Measurements from ENCODE around the gene PYGO1.
"Not testable (repeated sequence)": the region's sequence is repeated elsewhere in the genome, so short reads cannot be mapped to it uniquely, and the experiment has no call there.

PYGO1 gene

DNA sequence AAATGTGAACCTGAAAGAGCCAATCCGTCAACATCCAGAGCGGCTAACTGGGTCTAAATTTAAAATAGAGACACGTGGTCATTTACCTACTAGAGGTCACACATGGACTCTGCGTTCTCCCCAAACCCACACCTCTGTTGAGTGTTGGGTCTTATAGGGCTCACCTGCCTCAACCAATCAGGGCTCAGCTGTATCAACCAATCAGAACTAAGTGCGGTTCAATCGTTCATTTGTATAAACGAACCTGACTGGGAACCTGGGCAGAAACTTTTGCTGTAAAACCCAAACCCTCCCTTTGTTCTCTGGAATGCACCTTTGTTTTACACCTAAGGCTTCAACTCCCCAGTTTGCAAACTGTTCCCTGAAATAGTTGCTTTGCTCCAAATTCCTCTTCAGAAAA, 89.0 kb downstream of the PYGO1 start:
- no peak for DNase-seq

DNA sequence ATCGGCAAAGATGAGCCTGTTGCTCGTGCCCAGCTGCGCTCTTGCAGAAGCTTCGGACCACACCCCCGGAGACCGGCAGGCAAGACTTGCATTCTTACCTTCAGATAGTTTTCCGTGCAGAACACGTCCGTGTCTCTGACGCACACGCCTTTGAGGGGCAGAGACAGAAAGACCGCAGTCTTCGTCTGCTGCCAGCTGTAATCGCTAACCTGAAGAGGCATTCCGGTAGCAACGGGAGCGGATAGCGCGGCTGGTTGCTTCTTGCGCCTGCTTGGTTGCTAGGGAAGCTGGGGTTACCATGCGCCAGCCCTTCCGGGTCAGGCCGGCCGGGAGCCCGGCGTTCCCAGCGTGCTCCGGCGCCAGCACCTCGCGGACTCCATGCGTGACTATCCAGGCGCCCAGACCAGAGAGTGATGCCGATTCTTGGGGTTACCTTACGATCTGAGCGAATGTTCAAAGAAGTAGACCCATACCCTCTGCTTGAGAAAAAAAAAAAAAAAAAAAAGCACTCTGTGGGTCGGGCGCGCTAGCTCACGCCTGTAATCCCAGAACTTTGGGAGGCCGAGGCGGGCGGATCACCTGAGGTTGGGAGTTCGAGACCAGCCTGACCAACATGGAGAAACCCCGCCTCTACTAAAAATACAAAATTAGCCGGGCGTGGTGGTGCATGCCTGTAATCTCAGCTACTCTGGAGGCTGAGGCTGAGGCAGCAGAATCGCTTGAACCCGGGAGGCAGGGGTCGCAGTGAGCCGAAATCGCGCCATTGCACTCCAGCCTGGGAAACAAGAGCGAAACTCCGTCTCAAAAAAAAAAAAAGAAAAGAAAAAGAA, 89.8 kb downstream of the PYGO1 start:
- not testable (repeated sequence) for DNase-seq

DNA sequence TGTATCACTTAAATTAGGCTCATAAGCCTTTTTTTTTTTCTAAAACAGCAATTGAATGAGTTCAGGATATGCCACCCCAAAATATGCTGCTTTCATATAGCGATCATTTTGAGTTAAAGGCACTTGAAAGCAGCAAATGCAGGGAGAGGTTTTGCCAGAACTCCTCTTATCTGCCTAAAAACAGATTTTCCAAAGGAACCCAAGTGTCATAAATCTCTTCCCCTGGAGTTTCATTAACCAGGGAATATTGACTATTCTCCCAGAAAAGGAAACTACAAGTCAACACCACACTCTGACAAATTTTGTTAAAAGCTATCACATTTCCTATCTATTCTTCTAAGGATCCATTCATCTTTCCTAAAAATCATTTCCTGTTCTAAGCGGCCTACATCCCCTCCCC, 91.4 kb downstream of the PYGO1 start:
- DNase-seq: no peak

- no peak for DNase-seq
These were observed 93.2 kb downstream of the PYGO1 start for GRCh38 chr15:55494931-55495330.

- DNase-seq: not testable (repeated sequence)
These were observed 99.1 kb downstream of the PYGO1 start for GRCh38 chr15:55488952-55489600.

Measured in NK-92 treated with Interleukin-12 subunit alpha and Interleukin-12 subunit beta, amount 100 ng/mL, for 24 hours (cell line).